UCSD-AML1 (cell line): ENCODE measurements around the gene MEIS2.

Experiments
- DNase-seq: peaks from one replicate; lab custom pipeline; 2025; ENCODE audit not compliant: unreplicated experiment; lab: John Stamatoyannopoulos, UW

MEIS2 gene

DNA sequence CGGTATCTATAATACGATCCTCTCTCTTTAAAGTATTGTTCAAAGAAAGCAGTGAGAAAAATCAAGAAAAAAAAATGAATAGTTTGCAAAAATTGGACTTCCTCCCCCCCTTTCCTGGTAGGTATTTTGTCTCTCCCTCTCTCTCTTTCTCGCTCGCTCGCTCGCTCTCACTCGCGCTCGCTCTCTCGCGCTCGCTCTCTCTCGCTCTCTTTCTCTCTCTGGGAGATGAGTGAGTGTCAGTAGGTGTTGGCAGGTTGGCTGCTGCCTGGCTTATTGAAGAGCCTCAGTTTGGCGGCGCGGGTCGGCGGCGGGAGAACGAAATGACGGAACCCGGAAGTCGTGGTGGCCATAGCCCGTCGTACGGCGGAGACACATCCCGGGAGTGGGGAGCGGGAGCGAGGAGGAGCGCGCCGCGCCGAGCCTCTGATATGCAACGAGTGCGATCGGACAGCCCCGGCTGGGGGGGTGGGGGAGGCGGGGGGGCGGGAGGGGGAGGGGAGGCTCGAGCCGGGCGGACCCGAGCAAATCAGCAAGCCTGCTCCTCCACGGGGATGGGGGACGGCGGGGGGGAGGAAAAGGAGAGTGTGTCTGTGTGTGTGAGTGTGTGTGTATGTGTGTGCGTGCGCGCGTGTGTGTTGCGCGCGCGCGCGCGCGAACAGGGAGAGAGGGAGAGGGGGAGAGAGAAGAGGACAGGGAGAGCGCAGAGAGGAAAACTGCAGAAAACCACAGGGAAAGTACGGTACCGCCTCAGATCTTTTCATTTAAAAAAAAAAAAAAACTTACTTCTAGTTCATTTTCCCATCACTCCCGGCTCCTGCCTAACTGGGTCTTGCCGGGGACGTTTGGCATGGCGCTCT lies at the start of gene MEIS2:
Gene MEIS2 (minus strand): TSS at position 441 of the 857 bp plus-strand sequence. CDS start 1,083 bp downstream, outside the sequence.
- DNase-seq, result peak; percentile 95

DNA sequence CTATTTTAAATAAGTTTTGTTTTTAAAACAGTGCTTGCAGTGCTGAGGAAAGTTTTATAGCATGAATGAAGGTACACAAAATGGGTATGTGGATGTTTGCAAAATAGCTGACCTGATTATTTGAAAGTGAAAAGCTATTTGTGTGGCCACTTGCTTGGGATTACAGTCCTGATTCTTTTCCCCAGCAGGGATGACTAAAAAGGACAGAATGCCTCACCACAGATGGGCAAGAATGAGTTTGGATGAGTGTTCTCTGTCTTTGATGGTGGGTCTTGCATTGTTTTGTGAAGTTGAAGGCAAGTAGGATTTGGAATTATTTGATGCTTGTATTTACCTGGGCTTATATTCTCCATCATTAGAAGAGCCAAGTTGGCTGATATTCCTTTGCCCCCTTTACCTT lies 48.8 kb upstream of the MEIS2 start:
- DNase-seq, result no peak

DNA sequence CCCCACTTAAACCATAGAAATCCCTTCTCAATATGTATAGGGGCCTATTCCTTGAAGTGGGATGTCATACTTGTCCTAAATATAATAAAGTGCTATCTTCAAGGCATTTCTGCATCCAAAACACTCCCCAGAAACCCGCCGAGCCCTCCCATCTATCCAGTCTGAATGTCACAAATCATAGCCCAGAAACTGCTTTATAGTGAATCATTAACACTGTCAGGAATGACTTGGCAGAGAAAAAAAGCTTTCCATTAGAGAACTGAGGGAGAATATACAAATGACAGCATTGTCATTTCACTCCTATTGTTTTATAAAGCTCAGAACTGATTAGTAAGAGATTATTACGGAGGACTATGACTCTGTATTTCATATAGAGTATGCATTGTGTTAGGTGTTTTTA lies 48.4 kb upstream of the MEIS2 start:
- DNase-seq, result no peak

GRCh38 chr15:37143351-37143750 lies 43.0 kb upstream of the MEIS2 start:
- DNase-seq, result no peak

DNA sequence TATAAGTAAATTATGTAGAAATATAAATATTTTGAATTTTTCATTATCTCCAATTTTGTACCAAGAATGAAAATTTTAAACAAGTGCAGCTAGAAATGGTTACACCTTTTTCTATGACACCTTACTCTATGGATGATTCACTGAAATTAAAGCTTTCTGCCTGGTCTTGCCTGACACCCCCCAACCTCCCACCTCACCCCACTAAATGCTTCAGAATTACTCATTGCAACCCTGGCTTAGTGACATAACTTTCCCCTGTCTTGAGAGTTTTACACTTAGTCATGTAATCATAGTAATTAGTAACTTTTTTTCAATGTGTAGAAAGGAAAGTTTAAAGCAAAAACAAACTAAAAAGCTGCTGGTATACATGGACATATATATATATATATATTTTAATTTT lies 42.0 kb upstream of the MEIS2 start:
- DNase-seq, result no peak

GRCh38 chr15:37140531-37141058 lies 40.2 kb upstream of the MEIS2 start:
- no peak for DNase-seq

- no peak for DNase-seq
Observed at GRCh38 chr15:37138591-37139215, 38.4 kb upstream of the MEIS2 start.

GRCh38 chr15:37137221-37137620 lies 36.9 kb upstream of the MEIS2 start:
- no peak for DNase-seq

GRCh38 chr15:37136666-37137065 lies 36.3 kb upstream of the MEIS2 start:
- no peak for DNase-seq

- DNase-seq, result peak; percentile 32
Observed at GRCh38 chr15:37135225-37135624, 34.9 kb upstream of the MEIS2 start.

DNA sequence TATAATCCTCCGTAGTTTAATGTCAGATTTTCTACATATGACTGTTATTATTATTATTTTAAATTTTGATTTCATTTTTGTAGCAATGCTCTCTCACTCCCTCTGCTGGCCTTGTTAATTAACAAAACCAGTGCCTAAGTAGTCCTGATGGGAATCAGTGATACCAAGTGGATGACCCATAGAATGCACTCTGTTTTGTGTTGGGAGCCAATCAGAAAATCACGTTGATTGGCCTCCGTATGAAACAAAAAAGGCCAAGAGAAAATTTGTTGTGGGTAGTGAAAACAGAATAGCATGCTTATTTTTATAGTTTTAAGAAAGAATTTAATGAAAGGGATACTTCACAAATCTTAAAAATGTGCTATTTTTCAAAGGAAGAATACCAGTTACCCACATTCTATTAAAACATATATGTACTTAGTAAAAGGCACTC lies 34.4 kb upstream of the MEIS2 start:
- DNase-seq, result no peak

DNA sequence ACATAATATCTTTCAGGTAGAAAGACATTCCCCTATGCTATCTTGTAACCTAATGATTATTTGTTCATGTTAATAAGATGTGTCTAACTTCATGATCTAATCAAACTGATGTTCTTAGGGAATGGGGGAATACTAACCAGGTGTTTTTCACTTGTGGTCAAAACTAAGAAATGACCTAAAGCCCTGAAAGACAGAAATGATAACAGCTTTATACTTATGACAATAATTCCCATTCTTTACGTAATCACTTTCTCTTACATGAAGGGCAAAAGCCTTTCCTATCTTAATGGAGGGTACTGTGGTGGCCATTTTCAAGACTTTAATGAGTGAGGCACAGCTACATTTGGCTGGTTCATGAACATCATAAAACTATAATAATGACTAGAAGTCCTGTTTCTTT lies 33.9 kb upstream of the MEIS2 start:
- no peak for DNase-seq

GRCh38 chr15:37133602-37134001 lies 33.3 kb upstream of the MEIS2 start:
- DNase-seq, result no peak

DNA sequence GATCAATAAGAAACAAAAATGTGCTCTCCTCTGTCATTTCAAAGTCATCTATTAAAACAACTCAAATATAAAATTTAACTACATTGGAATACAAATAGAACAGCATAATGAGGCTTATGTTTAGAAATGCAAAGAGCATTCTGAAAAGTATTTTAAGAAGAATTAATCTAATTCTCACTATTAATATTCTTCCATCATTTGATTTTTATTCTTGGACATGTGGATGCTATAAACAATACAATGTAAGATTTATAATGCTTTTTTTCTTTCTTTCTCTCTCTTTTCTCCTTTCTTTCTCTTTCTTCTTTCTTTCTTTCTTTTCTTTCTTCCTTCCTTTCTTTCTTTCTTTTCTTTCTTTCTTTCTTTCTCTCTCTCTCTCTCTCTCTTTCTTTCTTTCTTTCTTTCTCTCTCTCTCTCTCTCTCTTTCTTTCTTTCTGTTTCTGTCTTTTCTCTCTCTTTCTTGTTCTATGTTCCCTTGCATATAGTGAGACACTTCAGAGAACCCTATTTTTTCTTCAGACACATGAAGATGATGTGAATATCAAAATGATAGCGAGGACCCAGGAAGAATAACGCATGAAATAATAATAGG lies 32.6 kb upstream of the MEIS2 start:
- no peak for DNase-seq

DNA sequence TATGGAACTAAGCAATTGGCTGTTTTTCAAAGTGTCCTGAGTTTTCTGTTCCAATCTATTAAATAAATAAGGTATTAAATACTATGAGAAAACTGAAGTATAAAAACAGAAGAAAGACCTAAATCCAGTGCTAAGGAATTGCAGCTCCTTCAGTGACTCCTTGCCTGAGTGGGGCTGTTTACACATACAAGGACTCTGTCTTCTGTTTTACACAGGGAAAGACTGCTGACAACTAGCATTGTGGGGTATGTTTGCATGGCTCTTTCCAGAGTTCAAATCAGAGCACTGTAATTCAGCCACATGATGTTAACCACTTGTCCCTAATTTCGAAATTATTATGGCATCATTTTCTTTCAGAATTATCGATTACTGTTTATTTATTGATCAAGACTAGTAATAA lies 31.3 kb upstream of the MEIS2 start:
- no peak for DNase-seq

DNA sequence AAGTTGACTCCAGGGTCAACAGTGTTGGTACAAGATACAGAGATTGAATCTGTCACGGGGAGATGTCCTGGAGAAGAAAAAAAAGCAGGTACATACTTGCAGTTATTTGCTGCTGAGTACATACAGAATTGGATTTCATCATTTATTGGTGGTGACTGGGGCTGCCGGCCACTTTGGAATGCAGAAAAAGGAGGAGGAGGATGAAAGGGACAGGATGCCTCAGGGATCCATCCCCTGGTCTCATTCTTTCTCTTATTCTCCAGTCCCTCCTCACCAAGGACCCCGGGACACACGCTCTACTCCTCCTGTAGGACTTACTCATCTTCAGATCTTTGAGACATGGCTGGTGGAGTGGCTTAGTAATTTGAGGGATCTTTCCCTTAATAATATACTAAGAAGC lies 30.0 kb upstream of the MEIS2 start:
- DNase-seq, result no peak

- no peak for DNase-seq
Observed at GRCh38 chr15:37125143-37125542, 24.8 kb upstream of the MEIS2 start.

DNA sequence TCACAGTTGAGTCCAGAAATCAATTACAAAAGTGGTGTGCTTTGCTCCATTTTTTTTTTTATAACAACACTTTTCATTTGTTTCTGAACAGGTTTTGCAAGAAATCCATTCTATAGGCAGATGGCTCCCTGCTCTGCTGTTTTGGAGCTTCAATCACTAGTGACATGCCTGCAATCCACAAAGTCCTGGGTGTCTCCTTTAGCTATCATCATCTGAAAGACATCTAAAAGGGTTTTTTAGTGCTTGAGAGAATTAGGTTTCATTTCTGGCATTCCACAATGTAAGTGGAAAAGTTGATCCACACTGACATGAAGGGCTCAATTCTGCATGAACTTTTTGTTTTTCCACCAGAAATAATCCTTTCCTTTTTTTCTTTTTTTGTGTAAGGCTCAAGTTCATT lies 24.0 kb upstream of the MEIS2 start:
- DNase-seq, result no peak

DNA sequence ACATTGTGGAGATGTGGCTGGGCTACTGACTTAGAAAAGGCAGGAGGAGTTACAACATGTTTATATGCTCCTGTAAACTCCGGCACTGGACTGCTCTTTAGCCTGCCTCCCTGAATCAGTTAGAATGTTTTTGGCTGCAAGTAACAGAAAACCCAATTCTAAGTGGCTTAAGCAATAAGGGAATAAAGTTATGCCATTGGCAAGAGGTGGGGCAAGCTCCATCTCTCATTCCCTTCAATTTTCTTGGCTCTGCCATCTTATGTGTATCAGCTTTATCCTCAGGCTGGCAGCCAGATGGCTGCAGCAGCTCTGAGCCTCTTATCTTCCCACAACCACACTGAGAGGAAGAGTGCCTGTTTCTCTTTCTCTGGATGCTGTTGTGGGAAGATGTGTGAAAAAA lies 22.4 kb upstream of the MEIS2 start:
- no peak for DNase-seq

- DNase-seq, result no peak
Observed at GRCh38 chr15:37121492-37121891, 21.1 kb upstream of the MEIS2 start.

DNA sequence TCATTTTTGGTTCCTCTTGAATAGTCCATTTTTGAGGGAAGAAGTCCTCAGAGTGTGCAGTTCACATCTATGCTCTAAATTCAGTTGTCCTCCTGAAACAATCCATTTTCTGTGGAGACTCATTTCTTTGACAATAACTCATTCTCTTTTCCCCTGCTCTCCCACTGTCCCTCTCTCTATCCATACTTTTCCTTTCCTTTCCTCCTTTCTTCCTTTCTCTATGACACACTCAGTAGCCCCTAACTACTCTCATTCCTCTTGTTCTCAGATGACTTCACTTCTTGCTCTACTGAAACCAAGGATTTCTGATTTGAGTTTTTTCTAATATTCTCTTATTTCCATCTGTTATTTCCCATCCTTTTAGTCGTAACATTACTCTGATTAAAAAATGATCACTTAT lies 16.7 kb upstream of the MEIS2 start:
- no peak for DNase-seq

DNA sequence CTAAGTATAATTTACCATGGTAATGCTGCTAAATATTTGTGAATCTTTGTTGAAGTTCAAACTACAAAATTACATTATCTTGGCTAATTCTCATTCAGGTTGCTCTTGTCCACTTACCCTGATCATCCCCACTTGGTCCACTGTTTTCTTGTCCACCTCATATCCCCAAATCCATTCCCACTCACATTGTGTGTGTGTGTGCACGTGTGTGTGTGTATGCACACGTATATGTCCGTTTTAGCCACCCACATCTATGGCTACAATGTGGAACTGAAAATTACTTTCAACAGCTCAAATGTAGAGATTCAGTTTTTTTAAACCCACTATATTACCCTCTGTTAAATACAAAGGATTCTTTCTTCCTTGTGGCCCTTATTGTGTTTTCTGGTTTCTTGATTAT lies 15.2 kb upstream of the MEIS2 start:
- DNase-seq, result no peak
